Lung (tissue), 12 donors: ENCODE measurements around the gene SEZ6L2. TPM values are rescaled to one million over a fixed set of nuclear protein-coding genes. Genes with fewer than 3 reads are reported as not detected.
"Not testable (repeated sequence)": the region's sequence is repeated elsewhere in the genome, so short reads cannot be mapped to it uniquely, and the experiment has no call there.

Experiments used
- ATAC-seq: fragments of 200-7000 bp; cut with Tn5 transposase; one replicate; pipeline ENCODE4 v1.9.1; 2020; ENCODE audit warnings: moderate number of reproducible peaks; ENCODE audit not compliant: insufficient read depth, low FRiP score
- DNase-seq, 3 donors: peaks; one replicate each; pipeline ENCODE4 v3.0.0-alpha.2; 2013 to 2017
- H3K27ac ChIP-seq, 2 donors: one replicate each; pipeline ENCODE4 v1.5.1; 2013; ENCODE audit warnings: mild to moderate bottlenecking in 2 of 2, moderate library complexity in 2 of 2, control low read depth in 1 of 2, inconsistent platforms in 1 of 2, low read depth in 1 of 2, low read length in 1 of 2
- H3K27me3 ChIP-seq, 3 donors: one replicate each; pipeline ENCODE4 v1.5.1; 2013; ENCODE audit warnings: low read length in 2 of 3; ENCODE audit not compliant: control insufficient read depth in 3 of 3, insufficient read depth in 3 of 3
- H3K36me3 ChIP-seq, 4 donors: one replicate each; pipeline ENCODE4 v1.5.1; 2013; ENCODE audit warnings: low read length in 4 of 4, mild to moderate bottlenecking in 1 of 4, moderate library complexity in 1 of 4; ENCODE audit not compliant: control insufficient read depth in 4 of 4, insufficient read depth in 4 of 4
- H3K4me1 ChIP-seq, 5 donors: one replicate each; pipeline ENCODE4 v1.5.1; 2013; ENCODE audit warnings: low read length in 5 of 5, mild to moderate bottlenecking in 2 of 5, moderate library complexity in 1 of 5; ENCODE audit not compliant: control insufficient read depth in 5 of 5, insufficient read depth in 5 of 5
- H3K4me3 ChIP-seq: one replicate; pipeline ENCODE4 v1.5.1; 2013; ENCODE audit warnings: mild to moderate bottlenecking, control low read depth, moderate library complexity
- H3K9ac ChIP-seq, 2 donors: one replicate each; pipeline ENCODE4 v1.5.1; 2013; ENCODE audit warnings: low read length in 2 of 2, control low read depth in 1 of 2; ENCODE audit not compliant: insufficient read depth in 1 of 2
- H3K9me3 ChIP-seq, 4 donors: one replicate each; pipeline ENCODE4 v1.5.1; 2013; ENCODE audit warnings: low read length in 3 of 4, mild to moderate bottlenecking in 1 of 4, moderate library complexity in 1 of 4; ENCODE audit not compliant: control insufficient read depth in 4 of 4, insufficient read depth in 3 of 4
- WGBS, 2 donors: extraction: QIAGEN DNeasy Blood & Tissue Kit; methylation state at CpG; one replicate each; pipeline ENCODE4 v1.1.7; 2013; 5-methylcytosine and 5-hydroxymethylcytosine counted together
- polyA plus RNA-seq, 2 donors: library from polyadenylated mRNA; stranded (reverse); fragments of 200-250 nt; gene quantifications; one replicate each; pipeline ENCODE4 v1.2.1, GENCODE V29; 2013
- total RNA-seq, 2 donors: library from RNA; depleted of rRNA in 1 of 2; stranded (reverse); fragments of >200 nt in 1 of 2; gene quantifications; one replicate each; pipeline ENCODE4 v1.2.1, GENCODE V29; 2014 to 2021
- TF ChIP-seq, protein P1 (sequence below): IDR thresholded peaks from 2 replicates; pipeline ENCODE4 v1.5.1; 2012; ENCODE audit warnings: mild to moderate bottlenecking; ENCODE audit errors: control extremely low read depth, extremely low read depth
- donor health status: control.
- donor health status: control.
- donor health status: Bipolar disorder and iron deficiency.
- donor health status: healthy.
- donor health status: DM: yes; HTN: yes; CAD: no.

The SEZ6L2 gene
- total and polyA plus RNA-seq, 4 donors: 4.6 to 19.2 (median 6.1) TPM

- DNase-seq (no peak), ATAC-seq (no peak)
- H3K9me3 ChIP-seq: no peaks in the 10 kb centered on the region
- H3K27me3 ChIP-seq: no peaks in the 10 kb centered on the region
- H3K27ac ChIP-seq: no peak overlapping the region
- H3K4me1 ChIP-seq: no peaks in the 10 kb centered on the region
- no peak overlapping the region for H3K9ac ChIP-seq
- TF ChIP-seq, protein P1, sequence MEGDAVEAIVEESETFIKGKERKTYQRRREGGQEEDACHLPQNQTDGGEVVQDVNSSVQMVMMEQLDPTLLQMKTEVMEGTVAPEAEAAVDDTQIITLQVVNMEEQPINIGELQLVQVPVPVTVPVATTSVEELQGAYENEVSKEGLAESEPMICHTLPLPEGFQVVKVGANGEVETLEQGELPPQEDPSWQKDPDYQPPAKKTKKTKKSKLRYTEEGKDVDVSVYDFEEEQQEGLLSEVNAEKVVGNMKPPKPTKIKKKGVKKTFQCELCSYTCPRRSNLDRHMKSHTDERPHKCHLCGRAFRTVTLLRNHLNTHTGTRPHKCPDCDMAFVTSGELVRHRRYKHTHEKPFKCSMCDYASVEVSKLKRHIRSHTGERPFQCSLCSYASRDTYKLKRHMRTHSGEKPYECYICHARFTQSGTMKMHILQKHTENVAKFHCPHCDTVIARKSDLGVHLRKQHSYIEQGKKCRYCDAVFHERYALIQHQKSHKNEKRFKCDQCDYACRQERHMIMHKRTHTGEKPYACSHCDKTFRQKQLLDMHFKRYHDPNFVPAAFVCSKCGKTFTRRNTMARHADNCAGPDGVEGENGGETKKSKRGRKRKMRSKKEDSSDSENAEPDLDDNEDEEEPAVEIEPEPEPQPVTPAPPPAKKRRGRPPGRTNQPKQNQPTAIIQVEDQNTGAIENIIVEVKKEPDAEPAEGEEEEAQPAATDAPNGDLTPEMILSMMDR: no peak
- peaks cover 0 to 8% (median 4%) of the 10 kb centered on the region in 4 donors for H3K36me3 ChIP-seq
- 89 to 95% methylated on average over 19 to 20 of the region's 20 CpGs for WGBS, 2 donors
- H3K4me3 ChIP-seq: no peak overlapping the region
Measured at GRCh38 chr16:29910819-29911675, 11.7 kb upstream of the SEZ6L2 start.

- H3K4me3 ChIP-seq, H3K9ac ChIP-seq, DNase-seq, H3K36me3 ChIP-seq, H3K9me3 ChIP-seq, H3K4me1 ChIP-seq, H3K27me3 ChIP-seq, H3K27ac ChIP-seq, ATAC-seq: not testable (repeated sequence)
- WGBS, 2 donors: 86 to 97% methylated on average over 6 of the region's 6 CpGs
Measured at GRCh38 chr16:29909851-29910250, 10.5 kb upstream of the SEZ6L2 start.

DNA sequence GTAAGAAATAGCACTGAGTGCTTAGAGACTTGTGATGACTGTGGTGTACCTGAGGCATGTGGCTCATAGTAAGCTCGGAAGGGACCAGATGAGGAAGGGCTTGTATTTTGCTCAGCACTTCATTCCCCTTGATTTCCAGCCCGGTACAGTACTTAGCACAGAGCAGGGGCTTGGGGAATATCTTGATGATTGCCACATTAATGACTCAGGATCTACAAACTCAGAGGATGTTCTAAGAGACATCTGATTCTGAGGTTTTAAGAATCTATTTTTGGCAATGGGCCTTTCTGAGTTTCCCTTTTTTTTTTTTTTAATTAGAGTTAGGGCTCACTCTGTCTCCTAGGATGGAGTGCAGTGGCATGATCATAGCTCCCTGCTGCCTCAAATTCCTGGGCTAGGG lies 10.0 kb upstream of the SEZ6L2 start:
- DNase-seq (no peak), ATAC-seq (no peak)
- H3K9me3 ChIP-seq: no peaks in the 10 kb centered on the region
- H3K36me3 ChIP-seq: peaks cover 0 to 6% (median 0%) of the 10 kb centered on the region in 4 donors
- H3K4me3 ChIP-seq: no peak overlapping the region
- WGBS, 2 donors: 47 to 77% methylated on average over 2 of the region's 2 CpGs
- no peaks in the 10 kb centered on the region for H3K27me3 ChIP-seq
- H3K9ac ChIP-seq: no peak overlapping the region
- TF ChIP-seq, protein P1: no peak
- no peaks in the 10 kb centered on the region for H3K4me1 ChIP-seq
- H3K27ac ChIP-seq: no peak overlapping the region

DNA sequence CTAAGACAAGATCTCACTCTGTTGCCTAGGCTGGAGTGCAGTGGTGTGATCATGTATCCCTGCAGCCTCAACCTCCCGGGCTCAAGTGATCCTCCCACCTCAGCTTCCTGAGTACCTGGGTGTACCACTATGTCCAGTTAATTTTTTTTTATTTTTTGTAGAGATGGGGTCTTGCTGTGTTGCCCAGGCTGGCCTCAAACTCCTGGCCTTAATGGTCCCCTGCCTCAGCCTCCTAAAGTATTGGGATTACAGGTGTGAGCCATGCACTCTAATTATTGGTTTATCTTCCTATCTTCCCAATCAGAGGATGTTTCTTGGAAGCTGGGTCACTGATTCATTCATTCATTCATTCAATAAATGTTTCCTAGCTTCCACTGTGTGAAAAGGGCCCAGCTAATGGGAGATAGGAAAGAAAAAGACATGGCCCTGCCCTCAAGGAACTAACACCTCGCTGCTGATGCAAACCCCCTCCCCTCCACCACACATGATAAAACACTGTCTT lies 9.4 kb upstream of the SEZ6L2 start:
- H3K4me1 ChIP-seq: no peaks in the 10 kb centered on the region
- H3K27ac ChIP-seq: no peak overlapping the region
- 84 to 92% methylated on average over 2 of the region's 2 CpGs for WGBS, 2 donors
- no peaks in the 10 kb centered on the region for H3K9me3 ChIP-seq
- H3K4me3 ChIP-seq: no peak overlapping the region
- peaks cover 0 to 6% (median 0%) of the 10 kb centered on the region in 4 donors for H3K36me3 ChIP-seq
- H3K9ac ChIP-seq: no peak overlapping the region
- H3K27me3 ChIP-seq: no peaks in the 10 kb centered on the region
- DNase-seq: no peak
- TF ChIP-seq, protein P1: no peak
- ATAC-seq: no peak
